HTR-8/SVneo (cell line): ENCODE data around the gene C17orf67.
"Not testable (repeated sequence)": the region's sequence is repeated elsewhere in the genome, so short reads cannot be mapped to it uniquely, and the experiment has no call there.

Experiments
- DNase-seq: peaks from one replicate; pipeline ENCODE4 v3.0.0; 2011; ENCODE audit warnings: low spot score, mixed read lengths; ENCODE audit not compliant: insufficient read length
- FAIRE-seq: peaks from 2 replicates; lab custom pipeline; 2011; peaks lifted over from hg19 to GRCh38; lab: Jason Lieb, UNC

Gene C17orf67

DNA sequence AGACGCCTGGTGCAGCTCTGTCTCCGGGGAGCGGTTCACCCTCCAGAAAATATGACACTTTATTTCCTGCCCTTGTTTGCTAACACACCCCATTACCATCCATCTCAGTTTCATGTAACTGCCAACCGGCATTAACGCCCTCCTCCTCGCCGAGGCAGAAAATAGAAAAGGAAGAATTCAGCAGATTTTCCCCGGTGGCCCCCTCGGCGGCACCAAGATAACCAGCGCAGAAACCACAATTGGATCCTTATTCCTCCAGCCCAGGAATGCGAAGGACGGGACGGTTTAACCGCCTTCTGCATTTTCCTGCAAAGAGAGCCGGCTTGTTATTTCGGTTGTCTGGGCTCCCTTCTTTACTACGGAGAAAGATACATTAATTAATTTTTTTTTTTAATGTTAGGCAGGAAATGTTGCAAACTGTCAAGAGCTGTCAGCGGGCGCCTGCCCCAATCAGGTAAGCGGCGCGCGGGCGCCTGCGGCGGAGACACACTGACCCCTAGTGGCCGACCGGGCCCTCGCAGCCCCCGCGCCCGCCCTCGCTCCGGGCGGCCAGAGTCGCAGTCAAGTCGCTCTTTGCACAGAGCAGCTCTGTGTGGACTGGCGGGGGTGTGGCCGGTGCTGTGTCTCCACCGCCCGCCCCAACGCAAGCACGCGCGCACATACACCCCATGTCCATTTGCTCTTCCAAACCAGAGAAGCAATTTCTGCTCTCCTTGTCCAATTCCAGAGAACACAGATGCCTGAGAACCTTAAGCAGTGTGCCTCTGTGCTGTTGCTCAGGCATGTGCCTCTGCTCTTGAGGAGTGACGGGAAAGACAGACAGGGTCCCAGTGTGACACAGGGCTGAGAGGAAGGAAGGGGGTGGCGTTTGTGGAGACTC lies 53.6 kb downstream of the C17orf67 start:
- FAIRE-seq (peak; percentile 95), DNase-seq (peak; percentile 84)

DNA sequence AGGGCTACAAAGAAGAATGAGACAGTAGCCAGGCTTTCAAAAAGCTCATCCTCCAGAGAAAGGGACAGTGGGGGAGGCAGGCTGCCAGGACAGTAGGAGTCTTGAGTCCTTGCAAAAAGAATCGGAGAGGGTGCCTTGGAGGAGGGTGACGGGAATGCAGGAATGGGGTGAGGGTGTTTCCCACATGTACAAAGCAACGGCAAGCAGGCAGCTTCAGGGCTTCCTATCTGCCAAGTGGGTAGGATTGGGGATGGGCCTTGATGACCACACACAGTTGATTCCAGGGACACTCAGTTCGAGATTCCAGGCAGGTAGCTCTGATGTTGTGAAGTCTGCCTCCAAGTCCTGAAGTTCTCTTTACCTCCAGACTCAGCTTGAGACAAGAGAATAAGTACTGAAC lies 54.4 kb downstream of the C17orf67 start:
- FAIRE-seq (peak; percentile 88), DNase-seq (no peak)

DNA sequence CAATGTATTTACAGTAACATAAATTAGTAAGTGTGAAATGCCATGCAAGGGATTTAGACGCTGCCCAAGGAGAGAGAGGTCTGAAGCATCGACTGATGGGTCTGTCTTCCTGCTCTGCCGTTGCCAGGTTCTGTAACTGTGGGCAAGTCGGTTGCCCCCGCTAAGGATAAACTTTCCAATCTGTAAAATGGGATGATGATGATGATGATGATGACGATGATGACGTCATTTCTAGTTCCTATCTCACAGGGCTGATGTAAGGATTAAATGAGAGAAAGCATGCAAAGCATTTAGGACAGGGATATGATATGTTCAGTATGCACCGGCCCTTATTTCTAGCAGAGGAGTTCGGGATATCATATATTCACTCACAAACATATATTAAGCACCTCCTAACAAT lies 54.8 kb downstream of the C17orf67 start:
- DNase-seq, result no peak
- FAIRE-seq, result peak; percentile 58

DNA sequence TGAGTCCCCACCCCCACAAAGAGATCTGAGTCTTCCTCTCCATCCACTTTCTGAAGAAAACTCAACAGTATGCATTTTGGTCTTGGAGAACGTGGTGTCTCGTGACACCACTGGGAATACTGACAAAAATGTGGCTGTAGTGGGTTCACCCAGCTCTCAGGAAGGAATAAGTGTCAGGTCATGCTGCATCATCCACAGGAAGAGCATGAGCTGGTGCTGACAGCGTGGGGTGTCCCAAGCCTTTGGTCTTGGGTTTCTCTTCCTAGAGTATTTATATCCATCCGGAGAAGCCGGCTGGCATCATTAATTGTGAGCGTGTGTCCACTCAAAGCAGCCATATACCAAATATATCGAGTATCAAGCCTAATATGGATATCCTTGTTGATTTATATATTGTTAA lies 55.9 kb downstream of the C17orf67 start:
- peak; percentile 76 for FAIRE-seq

DNA sequence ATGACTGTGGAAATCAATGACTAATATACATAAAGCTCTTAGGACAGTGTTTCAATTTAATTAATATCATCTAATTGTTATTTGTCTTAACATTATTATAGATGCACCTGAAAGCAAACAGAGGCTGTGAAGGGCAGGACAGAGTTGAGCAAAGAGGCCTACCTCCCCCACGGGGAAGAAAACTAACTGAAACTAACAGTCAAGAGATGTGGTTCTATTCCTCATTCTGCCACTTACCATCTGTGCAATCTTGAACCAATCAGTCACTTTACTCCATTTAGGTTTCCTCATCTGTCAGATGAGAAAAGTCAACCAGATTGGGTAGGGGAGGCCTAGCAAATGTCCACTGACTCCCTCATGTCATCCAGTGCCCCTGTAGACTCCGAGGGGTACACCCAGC lies 59.1 kb downstream of the C17orf67 start:
- DNase-seq (no peak), FAIRE-seq (no peak)

More for the DNA sequence above, 55.9 kb downstream of the C17orf67 start:
- no peak for DNase-seq

DNA sequence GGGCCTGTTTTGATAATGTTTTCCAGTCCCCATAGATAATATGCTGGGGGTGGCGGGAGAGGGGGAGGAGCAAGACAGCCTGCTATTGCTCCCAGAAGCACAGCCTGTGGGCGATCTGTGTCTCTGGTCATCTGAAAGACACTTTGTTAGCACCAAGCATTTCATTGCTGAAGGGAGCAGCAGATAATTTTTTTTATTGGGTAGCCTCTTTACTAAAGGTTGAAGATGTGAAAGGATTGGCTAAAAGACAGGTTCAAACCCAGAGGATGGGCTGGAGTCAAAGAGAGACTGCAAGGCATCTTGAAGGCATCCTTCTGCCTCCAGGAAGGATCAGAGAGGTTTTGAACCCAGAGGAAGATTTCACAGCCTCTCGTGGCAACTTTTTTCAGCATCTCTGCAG lies 60.6 kb downstream of the C17orf67 start:
- no peak for FAIRE-seq
- no peak for DNase-seq

DNA sequence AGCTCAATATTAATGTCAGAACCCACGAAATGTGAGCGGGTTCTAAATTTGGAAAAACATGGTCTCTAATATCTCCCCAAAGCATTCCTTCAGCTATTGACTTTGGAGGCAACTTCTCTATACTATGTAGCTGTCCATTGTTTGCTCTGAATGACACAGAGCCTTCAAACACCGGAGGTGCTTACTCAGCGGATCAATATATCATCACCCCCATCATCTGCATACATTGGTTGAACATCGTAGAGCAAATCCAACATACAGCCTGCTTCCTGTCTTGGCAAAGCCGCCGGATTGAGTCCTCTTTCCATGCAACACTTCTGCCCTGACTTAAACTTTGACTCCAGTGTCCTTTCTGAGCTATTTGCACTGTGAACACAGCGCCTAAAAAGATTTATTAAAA lies 61.3 kb downstream of the C17orf67 start:
- DNase-seq, result no peak
- no peak for FAIRE-seq

DNA sequence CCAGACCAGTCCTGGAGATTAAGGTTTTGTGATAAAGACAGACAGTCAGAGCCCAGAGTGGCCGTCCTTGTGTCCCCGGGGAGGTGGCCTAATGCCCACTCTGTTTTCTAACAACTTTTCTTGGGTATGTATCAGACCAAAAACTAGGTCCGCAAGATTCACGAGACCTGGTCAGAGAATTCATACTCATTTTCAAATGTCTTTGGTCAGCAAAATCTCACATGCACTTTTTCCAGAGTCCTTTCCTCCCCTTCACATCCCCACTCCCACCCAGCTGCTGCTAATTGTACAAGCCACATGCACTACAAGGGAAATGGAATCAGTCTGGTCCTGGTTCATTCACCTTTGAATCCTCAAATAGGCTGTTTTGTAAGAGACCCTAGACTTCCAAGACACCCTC lies 61.7 kb downstream of the C17orf67 start:
- no peak for DNase-seq
- FAIRE-seq, result no peak

DNA sequence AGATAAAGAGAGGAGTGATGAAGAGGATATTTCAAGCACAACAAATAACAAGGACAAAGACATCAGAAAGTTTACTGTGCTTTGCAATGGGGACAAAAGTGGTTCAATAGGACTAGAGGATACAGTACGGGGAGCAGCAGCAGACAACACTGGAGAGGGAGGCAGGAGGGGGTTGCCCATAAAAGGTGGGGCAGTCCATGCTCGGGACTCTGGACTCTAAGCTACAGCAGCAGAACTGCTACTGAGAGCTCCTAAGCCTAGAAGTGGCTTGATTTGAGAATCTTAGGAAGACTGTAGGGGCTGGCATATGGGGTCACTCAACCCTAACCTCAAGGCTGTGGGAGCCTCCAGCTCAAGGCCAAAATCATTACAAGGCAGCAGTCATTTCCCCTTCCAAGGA lies 62.2 kb downstream of the C17orf67 start:
- FAIRE-seq (no peak), DNase-seq (no peak)

DNA sequence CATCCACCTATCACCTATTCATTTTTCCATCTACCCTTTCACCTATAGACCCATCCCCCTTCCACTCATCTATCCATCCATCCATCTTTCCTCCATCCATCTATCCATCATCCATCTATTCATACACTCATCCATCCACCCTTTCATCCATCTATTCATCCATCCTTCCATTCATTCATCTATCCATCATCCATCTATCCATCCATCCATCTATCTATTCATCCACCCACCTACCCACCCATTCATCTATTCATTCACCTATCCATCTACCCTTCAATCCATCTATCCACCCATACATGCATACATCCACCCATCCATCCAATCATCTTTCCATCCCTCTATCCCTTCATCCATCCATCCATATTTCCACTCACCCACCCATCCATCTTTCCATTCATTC lies 63.3 kb downstream of the C17orf67 start:
- no peak for DNase-seq
- peak; percentile 89 for FAIRE-seq

DNA sequence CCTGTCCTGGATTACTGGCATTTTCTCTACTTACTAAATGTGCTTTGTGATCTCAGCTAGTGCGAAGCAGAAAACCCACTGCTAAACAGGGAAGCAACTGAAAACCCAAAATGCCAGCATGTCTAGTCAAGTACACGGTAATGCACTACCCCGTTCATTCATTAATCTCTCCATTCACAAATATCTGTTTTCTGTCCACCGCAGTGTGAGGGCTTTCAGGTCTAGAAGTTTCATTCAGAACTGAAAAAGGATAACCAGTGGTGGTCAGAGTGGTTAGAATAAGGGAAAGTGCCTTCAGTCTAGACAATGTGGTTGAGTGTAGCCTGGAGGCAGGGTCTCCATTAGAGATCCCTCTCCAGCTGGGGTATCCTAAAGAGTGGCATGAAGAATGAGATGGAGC lies 68.3 kb downstream of the C17orf67 start:
- FAIRE-seq (peak; percentile 26), DNase-seq (no peak)

DNA sequence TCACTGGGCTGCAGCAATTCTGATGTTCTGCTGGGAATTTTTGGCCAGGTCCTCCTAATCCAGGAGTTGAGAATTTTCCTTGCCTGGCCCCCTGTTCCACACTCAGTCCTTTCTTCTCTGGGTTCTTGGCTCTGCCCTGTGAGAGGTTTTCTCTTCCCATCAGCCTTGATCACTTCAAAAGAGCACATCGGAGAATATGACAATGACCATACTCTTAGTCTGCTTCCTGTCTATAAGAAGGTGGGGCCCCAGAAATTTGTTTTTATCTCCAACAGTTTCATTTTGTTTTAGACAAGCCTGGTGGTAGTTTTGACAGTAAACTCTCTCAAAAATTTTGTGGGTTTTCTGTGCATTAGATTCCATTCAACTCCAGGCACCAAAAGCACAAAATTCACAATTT lies 70.7 kb downstream of the C17orf67 start:
- FAIRE-seq, result no peak
- DNase-seq, result no peak

DNA sequence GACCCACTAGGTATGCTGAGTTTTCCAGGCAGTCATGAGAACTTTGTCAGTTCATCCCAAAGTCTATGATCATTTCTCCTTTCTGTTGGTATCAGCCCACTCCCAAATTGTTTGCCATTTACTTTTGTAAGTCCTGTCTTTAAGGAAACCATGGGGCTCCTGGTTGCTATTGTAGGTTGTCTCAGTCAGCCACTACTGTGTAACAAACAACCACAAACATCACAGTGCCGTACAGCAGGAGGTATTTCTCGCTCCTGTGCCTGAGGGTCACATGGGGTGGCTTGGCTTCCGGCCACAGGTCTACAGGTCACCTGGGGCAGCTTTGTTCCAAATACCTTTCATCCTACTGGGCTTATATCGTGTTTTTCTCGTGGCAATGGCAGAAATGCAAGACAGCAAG lies 71.6 kb downstream of the C17orf67 start:
- DNase-seq (no peak), FAIRE-seq (peak; percentile 90)

DNA sequence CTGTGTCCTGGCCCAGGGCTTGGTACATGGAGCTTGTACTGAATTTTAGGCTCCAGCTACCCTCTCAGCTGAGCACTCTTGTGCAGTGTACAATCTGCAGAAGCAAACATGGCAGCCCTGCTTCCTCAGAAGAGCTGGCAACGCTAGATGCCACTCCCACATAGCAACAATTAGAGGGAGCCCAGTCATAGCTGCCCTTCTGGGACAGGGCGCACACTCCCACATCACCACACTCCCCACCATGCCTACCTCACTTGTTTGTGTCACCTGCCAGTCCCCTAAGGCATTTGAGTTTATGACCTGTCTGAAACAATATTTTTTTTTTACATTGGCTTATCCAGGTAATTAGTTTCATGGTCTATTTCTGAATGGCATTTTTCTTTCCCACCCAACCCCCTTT lies 72.3 kb downstream of the C17orf67 start:
- FAIRE-seq (no peak), DNase-seq (no peak)

DNA sequence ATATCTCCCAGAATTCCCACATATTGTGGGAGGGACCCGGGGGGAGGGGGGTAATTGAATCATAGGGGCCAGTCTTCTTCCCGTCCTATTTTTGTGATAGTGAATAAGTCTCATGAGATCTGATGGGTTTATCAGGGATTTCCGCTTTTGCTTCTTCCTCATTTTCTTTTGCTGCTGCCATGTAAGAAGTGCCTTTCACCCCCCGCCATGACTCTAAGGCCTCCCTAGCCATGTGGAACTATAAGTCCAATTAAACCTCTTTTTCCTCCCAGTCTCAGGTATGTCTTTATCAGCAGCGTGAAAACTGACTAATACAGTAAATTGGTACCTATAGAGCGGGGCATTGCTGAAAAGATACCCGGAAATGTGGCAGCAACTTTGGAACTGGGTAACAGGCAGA lies 76.1 kb downstream of the C17orf67 start:
- DNase-seq, FAIRE-seq: not testable (repeated sequence)

DNA sequence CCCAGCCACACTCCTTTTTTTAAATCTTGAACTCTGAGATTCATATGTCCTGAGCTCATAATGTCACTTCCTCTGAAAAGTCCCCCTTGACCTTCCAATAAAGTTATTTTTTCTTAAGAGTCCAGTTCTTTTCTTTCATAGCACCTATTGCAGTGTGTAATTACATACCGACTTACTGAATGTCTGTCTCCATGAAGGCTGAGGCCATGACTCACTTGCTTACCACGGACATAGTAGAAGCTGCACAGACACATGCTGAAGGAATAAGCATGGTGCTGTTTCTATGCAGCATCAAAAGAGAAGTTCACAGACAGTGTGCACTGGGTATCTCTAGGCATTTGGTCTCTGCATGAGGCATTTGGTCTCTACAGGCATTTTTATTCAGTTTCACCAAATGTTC lies 77.2 kb downstream of the C17orf67 start:
- peak; percentile 99 for FAIRE-seq
- DNase-seq, result peak; percentile 90

DNA sequence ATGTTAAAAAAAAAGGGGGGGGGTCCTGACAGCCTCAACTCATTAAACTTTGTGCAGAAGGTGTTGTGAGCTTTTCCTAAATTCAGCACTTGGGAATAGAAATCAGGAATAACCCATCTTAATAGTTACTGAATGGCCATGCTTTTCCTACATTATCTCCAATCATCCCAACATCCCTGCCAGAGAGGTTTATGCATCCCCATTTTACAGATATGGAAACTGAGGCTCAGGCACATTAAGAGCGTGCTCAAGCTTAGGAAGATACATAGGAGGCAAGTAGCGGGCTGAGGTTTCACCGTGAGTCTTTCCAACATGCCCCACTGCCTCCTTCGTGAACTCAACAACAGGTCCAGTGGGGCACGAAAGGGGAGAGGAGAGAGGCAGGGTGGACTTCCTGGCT lies 78.4 kb downstream of the C17orf67 start:
- DNase-seq (no peak), FAIRE-seq (peak; percentile 28)

DNA sequence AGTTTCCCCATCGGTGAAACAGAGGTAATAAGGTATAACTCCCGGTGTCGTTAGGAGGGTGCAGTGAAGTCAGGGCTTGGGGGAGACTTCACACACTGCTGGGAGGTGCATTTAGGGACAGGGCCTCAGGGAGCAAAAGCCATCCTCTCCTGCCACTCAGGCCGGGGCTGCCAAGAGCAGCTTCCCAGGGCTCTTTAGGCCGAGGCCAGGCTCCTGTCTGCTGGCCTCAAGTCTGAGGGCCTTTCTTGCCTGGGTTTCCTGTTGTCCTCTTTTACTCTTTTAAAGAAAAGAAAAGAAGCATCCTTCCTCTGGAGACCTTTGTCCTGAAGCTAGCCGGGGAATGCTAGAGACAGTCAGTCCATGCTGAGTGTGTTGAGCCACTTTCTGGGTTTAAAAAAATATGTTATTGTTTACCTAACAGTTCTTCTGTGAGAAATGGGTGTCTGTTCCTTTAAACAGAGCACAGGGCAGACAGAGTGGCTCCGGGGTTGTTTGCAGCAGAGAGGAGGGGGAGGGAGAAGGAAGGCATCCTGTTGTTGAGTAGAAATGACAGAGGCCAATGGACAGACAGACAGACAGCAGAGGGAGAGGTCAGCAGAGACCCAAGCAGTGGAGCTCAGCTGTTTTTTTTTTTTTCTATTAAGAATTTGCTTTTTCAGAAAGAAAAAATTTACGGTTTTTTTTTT lies 79.1 kb downstream of the C17orf67 start:
- DNase-seq (peak; percentile 73), FAIRE-seq (peak; percentile 91)

DNA sequence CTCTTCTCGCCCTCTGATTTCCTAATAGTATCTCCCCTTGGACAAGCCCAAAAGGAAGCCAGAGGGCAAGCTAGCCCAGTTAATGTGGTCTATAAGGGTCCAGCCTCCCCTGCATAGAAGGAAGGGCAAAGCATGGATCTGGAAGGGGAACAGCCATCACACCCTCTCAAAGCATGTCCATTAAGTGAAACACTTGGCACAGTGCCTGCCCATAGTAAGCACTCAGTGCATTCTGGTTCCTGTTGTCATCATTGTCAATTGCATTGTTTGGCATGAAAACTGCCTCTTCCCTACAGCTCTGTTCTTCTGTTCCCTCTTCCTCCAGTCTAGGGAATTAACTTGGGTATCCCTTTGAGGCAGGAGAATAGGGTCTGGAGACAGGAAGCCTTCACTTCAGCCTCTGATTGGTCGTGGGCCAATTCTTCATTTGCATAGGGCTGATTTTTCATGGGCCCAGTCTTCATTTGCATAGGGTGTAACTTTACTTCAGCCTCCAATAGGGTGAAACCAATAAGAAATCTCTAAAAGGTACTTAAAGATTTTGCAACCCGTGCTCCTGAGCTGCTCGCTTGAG lies 81.4 kb downstream of the C17orf67 start:
- FAIRE-seq, result no peak
- no peak for DNase-seq

DNA sequence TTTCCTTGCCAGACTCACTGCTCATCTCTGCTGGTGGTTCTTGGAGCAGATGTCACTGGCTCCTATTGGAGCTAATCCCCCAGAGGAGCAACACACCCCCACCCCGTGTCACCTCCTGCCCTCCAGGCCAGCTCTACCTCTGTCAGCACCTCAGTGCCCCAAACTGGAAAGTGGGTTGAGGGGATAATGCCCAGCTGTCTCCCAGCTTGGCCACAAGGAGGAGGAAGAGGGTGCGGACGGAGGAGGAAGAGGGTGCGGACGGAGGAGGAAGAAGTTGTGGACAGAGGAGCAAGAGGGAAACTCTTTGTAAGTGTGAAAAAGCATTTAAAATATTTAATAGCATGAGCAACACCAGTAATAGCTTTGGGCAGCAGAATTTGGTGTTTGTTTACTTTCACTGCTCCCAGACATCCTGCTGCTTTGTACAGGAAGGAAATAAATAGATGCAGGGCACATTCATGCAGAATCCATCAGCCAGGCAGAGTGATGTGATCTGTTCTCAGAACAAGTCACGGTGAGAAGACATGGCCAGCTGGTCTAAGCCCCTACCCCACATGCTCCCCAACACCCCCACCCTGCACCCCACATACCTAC lies 82.5 kb downstream of the C17orf67 start:
- no peak for DNase-seq
- FAIRE-seq, result peak; percentile 55

DNA sequence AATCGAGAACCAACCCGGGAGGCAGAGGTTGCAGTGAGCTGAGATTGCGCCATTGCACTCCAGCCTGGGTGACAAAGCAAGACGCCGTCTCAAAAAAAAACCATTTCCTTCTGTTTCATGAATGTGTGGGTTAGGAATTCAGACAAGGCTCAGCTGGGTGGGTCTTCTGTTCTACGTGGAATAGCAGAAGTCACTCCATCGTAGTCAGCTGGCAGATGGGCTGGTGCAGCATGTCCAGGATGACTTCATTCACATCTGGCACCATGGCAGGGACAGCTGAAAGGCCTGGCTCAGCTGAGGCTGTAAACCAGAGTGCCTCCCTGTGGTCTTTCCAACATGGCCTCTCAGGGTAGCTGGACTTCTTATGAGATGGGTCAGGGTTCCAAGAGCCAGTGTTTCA lies 89.0 kb downstream of the C17orf67 start:
- FAIRE-seq (no peak), DNase-seq (no peak)
